H1 (cell line): ENCODE results near the gene IQCF5.
"Not testable (repeated sequence)": the region's sequence is repeated elsewhere in the genome, so short reads cannot be mapped to it uniquely, and the experiment has no call there.

Experiments
- CHD1 ChIP-seq: IDR thresholded peaks from 2 replicates; pipeline ENCODE4 v1.6.1; 2012; ENCODE audit warnings: low read depth, low read length, improper control_type of control experiment
- FOSL1 ChIP-seq: IDR thresholded peaks from 2 replicates; pipeline ENCODE4 v1.6.1; 2011; ENCODE audit warnings: mild to moderate bottlenecking, low read depth, low read length, moderate library complexity; ENCODE audit not compliant: insufficient read depth
- GABPA ChIP-seq: IDR thresholded peaks from 2 replicates; pipeline ENCODE4 v1.6.1; 2011; ENCODE audit warnings: mild to moderate bottlenecking, low read length, moderate library complexity, borderline replicate concordance; ENCODE audit not compliant: insufficient read depth
- JUND ChIP-seq: IDR thresholded peaks from 2 replicates; pipeline ENCODE4 v1.6.1; 2011; ENCODE audit warnings: mild to moderate bottlenecking, improper control_type of control experiment, low read length
- NANOG ChIP-seq: IDR thresholded peaks from 2 replicates; pipeline ENCODE4 v1.6.1; 2011; ENCODE audit warnings: low read length, low read depth, mild to moderate bottlenecking, inconsistent platforms; ENCODE audit not compliant: insufficient read depth, poor library complexity, severe bottlenecking
- POLR2A ChIP-seq, 2 experiments: IDR thresholded peaks; 1 replicate in 1 of 2; 2 replicates in 1 of 2; pipeline ENCODE4 v1.6.1; 2011; ENCODE audit warnings: low read depth in 2 of 2, low read length in 2 of 2, mild to moderate bottlenecking in 2 of 2; ENCODE audit errors: control extremely low read depth in 1 of 2
- POLR2AphosphoS5 ChIP-seq: IDR thresholded peaks from 2 replicates; pipeline ENCODE4 v1.6.1; 2011; ENCODE audit warnings: low read depth, low read length
- TAF7 ChIP-seq: optimal IDR thresholded peaks from 2 replicates; pipeline ENCODE3; 2011; ENCODE audit warnings: low read depth, mild to moderate bottlenecking, inconsistent platforms, low read length, moderate library complexity, borderline replicate concordance
- YY1 ChIP-seq: IDR thresholded peaks from 2 replicates; pipeline ENCODE4 v1.6.1; 2011; ENCODE audit warnings: low read depth, mild to moderate bottlenecking, low read length
- ZNF274 ChIP-seq: IDR thresholded peaks from 2 replicates; pipeline ENCODE4 v1.7.0; 2012; ENCODE audit warnings: low read length, borderline replicate concordance; ENCODE audit errors: extremely low read depth
- TF ChIP-seq, protein P1 (sequence below): IDR thresholded peaks from 2 replicates; pipeline ENCODE4 v1.6.1; 2011; ENCODE audit warnings: low read length, improper control_type of control experiment
- TF ChIP-seq, protein P2 (sequence below): IDR thresholded peaks from 2 replicates; pipeline ENCODE4 v1.6.1; 2012; ENCODE audit warnings: inconsistent platforms

DNA sequence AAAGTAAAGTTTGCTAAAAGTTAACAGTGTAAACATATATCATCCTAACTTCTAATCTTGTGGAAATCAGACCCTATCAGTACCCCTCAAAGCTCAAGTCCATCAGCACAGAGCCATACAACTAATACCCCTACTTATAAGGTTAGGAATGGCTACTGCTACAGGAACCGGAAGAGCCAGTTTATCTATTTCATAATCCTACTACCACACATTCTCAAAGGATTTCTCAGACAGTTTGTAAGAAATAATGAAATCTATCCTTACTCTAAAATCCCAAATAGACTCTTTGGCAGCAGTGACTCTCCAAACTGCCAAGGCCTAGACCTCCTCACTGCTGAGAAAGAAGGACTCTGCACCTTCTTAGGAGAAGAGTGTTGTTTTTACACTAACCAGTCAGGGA, 20.0 kb downstream of the IQCF5 start:
- TF ChIP-seq, protein P1, sequence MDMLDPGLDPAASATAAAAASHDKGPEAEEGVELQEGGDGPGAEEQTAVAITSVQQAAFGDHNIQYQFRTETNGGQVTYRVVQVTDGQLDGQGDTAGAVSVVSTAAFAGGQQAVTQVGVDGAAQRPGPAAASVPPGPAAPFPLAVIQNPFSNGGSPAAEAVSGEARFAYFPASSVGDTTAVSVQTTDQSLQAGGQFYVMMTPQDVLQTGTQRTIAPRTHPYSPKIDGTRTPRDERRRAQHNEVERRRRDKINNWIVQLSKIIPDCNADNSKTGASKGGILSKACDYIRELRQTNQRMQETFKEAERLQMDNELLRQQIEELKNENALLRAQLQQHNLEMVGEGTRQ: not testable (repeated sequence)
- TF ChIP-seq TAF7; JUND; GABPA; POLR2A (IDR thresholded peaks at IDR 0.05; ENCODE audit: control extremely low read depth in 1 of 2, low read depth in 2 of 2, low read length in 2 of 2); POLR2AphosphoS5; CHD1; YY1; ZNF274; NANOG; FOSL1: not testable (repeated sequence)
- TF ChIP-seq, protein P2, sequence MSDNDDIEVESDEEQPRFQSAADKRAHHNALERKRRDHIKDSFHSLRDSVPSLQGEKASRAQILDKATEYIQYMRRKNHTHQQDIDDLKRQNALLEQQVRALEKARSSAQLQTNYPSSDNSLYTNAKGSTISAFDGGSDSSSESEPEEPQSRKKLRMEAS: not testable (repeated sequence)
